Fibroblast of lung (primary cell): ENCODE results near the gene BCL7A.

Source experiments
- CTCF ChIP-seq, 2 donors: IDR thresholded peaks in 1 of 2; conservative IDR thresholded peaks in 1 of 2; 1 replicate in 1 of 2; 2 replicates in 1 of 2; pipeline ENCODE4 v1.5.1; 2011 to 2012; ENCODE audit warnings: low read length in 2 of 2, control low read depth in 1 of 2, inconsistent platforms in 1 of 2, low read depth in 1 of 2, mild to moderate bottlenecking in 1 of 2
- EZH2 ChIP-seq: IDR thresholded peaks from 2 replicates; pipeline ENCODE4 v1.5.1; 2012; ENCODE audit warnings: low read length, control low read depth, mild to moderate bottlenecking; ENCODE audit errors: missing control alignments

- no peak for TF ChIP-seq CTCF (conservative IDR thresholded peaks at IDR 0.05 in 1 of 2, IDR thresholded peaks at IDR 0.05 in 1 of 2; ENCODE audit: low read depth in 1 of 2, low read length in 2 of 2)
- no peak for TF ChIP-seq EZH2
Observed at GRCh38 chr12:122087431-122088178, 65.9 kb downstream of the BCL7A start.
